Epidermal melanocyte (primary cell): ENCODE results near the gene FBXO48.
"Not testable (repeated sequence)": the region's sequence is repeated elsewhere in the genome, so short reads cannot be mapped to it uniquely, and the experiment has no call there.

Source experiments
- DNase-seq: peaks from one replicate; pipeline ENCODE4 v3.0.0; 2011; ENCODE audit warnings: low spot score; ENCODE audit not compliant: insufficient read length

FBXO48 gene

DNA sequence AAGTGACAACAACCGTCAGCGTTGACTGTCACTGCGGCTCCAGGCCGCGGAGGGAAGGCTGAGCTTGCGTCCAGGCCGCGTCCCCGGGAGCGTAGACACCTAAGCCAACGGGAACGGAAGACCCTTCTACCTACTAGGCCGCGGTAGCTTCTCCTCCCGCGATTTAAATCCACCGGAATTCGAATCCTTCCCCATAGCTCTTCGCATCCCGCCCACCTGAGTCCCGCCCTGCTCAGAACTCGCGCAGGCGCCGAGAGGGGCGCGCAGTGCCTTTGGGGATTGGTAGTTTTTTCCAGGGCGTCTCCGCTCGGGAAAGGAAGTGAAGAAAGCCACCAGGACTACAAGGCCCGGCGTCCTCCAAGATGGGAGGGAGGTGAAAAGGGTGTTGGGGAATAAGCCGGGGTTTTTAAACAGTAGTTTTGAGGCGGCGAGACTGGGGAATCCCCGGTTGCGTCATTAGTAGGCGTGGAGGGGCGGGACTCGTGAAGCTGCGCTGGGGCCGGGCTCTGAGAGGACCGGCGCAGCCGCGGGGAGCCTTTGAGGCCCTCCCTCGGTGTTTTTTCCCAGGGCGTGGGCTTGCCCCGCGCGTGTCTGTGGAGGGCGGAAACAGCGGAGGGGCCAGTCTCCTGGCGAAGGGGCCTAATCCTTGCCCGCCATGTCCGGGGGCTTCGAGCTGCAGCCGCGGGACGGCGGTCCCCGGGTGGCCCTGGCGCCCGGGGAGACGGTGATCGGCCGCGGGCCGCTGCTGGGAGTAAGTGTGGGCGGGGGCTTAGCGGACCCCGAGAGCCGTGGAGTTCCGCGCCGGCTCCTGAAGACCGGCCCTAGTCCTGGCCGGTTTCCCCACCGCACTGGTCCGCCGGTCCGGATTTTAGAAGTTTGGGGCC is at the start of gene FBXO48, which contains the start of gene APLF:
FBXO48 (minus strand) TSS at position 218 of the 884 bp plus-strand sequence. CDS start 2,149 bp downstream, outside the sequence.
APLF (plus strand) TSS at position 509 of the 884 bp plus-strand sequence; CDS start at position 656, 147 bp downstream.
- DNase-seq, result peak; percentile 91

- no peak for DNase-seq
Measured at GRCh38 chr2:68516051-68516955, 49.2 kb upstream of the FBXO48 start.

GRCh38 chr2:68514316-68514929 is 47.3 kb upstream of the FBXO48 start:
- no peak for DNase-seq

DNA sequence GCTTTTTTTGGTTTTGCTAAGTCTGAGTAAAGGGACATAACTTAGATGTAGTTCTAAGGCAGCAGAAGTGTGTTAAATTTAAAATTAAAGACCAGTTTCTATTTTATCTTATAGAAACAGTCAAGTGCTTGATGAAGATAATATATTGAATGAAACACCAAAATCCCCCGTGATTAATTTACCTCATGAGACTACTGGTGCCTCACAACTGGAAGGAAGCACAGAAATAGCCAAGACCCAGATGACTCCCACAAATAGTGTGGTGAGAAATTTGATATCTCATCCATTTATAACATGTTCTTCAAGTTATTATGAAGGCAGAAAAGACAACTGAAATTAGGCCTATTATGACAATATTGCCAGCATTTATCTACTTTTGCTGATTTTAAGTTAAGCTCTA is 45.9 kb upstream of the FBXO48 start:
- no peak for DNase-seq

DNA sequence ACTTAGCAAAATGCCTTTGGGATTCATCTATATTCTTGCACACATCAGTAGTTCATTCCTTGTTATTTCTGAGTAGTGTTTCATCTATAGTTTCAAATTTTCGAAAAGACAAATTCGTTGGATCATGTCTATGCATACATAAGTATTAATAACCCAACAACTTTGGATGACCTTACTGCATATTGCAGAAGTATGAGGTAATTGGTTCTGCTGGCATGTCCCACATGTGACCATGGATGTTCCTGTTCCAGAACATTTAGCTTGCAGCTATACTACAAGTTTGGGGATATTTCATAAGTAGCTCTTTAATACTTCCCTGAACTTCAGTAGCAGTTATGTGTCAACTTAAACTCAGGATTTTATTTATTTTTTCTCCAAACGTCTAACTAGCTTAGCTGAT is 45.2 kb upstream of the FBXO48 start:
- no peak for DNase-seq

- DNase-seq, result no peak
Measured at GRCh38 chr2:68506170-68506569, 39.1 kb upstream of the FBXO48 start.

DNA sequence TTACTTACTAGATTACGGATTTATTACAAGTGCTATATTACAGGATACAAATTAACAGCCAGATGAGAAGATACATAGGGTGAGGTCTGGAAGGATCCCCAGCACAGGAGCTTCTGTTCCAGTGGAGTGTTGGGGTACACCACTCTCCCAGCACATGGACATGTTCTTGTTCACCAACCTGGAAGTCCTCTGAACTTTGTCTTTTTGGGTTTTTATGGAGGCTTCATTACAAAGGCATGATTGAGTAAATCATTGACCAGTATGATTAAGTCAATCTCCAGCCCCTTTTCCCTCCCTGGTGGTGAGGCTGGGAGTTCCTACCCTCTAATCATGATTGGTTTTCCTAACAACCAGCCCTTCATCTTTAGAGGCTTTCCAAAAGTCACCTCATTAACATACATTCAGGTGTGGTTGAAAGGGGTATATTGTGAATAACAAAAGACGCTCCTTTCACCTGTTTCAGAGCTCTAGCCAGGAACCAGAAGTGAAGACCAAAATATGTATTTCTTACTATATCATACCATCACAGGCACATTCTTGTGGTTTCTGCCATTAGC is 38.6 kb upstream of the FBXO48 start:
- no peak for DNase-seq

DNA sequence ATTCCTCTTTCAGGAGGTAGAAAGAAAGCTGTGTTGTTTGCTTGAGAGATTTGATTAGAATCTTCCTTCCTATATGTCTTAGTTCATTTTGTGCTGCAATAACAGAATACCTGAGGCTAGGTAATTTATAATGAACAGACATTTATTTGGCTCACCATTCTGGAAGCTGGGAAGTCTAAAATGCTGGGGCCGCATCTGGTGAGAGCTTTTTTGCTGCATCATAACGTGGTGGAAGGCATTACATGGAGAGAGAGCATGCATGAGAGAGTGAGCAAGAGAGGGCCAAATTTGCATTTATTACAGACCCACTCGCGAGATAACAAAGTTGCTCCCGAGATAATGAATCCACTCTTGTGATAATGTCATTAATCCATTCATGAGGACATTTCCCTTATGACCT is 34.7 kb upstream of the FBXO48 start:
- DNase-seq, result no peak

- no peak for DNase-seq
Measured at GRCh38 chr2:68500649-68501048, 33.6 kb upstream of the FBXO48 start.

GRCh38 chr2:68499133-68499532 is 32.0 kb upstream of the FBXO48 start:
- no peak for DNase-seq

GRCh38 chr2:68491582-68491981 is 24.5 kb upstream of the FBXO48 start:
- DNase-seq, result no peak

DNA sequence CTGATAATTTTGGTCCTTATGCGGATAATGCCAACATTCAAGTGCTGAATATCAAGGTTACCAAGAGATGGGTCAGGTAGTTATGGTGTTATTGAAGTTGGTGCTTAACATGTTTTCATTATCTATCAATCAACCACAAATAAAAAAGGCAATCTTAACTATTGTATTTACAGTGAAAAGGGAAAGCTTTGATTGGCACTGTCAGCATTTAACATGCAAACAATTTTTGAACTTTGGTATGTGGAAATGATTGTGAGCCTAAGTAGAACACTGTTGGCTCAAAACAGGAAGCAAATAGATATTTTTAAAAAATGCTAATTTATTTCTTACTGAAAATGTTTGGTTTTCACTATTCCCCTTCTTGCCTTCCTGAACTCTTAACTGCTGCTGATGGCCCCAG is 22.2 kb upstream of the FBXO48 start:
- no peak for DNase-seq

GRCh38 chr2:68488605-68489004 is 21.5 kb upstream of the FBXO48 start:
- not testable (repeated sequence) for DNase-seq

DNA sequence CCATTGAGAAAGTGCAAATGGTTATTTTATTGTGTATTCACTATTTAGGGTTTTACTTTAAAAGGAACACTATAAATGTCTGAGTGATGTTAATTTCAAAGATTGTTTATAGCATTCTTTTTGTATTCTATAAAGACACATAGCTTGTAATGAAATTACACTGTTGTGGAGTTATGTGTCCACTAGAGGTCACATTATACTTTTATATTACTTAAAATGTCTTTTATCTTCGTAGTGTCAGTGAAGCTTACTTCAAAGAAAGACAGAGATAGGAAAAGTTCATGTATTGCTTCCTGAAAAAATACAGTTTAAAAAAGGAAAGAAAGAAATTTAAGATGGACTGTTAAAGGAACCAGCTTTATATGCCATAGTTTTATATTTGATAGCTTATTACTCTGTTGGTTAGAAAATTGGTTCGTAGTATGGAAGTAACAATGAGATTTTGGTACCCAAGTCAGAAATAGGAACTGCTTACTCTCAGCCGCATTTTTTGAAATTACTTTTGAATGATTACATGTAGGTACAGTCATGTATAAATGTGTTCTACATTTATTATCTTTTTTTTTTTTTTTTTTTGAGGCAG is 20.8 kb upstream of the FBXO48 start:
- DNase-seq, result peak; percentile 28

- DNase-seq, result no peak
Measured at GRCh38 chr2:68483011-68483410, 15.9 kb upstream of the FBXO48 start.

GRCh38 chr2:68482296-68482820 is 15.3 kb upstream of the FBXO48 start:
- DNase-seq, result no peak

DNA sequence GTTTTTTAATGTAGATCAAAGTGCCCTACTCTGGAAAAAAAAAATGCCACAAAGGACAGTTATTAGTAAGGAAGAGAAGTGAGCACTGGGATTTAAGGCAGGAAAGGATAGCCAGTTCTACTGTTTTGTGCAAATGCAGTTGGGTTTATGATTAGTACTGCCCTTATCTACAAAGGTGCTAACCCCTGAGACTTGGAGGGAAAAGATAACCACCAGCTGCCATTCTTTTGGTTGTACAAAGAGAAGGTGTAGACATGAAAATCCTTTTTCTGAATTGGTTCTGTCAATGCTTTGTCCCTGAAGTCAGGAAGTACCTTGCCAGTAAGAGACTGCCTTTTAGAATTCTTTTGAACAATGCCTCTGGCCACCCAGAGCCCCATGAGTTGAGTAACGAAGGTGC is 11.6 kb upstream of the FBXO48 start:
- no peak for DNase-seq

DNA sequence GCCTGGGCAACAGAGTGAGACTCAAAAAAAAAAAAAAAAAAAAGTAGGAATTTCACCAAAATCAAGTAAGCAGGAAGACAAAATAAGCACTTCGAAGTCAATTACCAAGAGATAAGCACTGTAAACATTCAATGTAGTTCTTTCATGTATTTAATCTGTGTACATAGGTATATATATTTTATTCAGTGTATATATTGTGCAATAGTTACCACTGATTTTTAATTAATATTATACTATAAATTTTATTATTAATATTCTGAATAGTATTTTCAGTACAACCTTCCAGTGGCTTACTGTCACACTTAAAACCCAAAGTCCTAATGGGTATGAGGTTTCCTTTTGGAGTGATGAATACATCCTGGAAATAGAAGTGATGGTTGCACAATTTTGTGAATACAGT is 9.4 kb upstream of the FBXO48 start:
- no peak for DNase-seq

- no peak for DNase-seq
Measured at GRCh38 chr2:68475576-68475975, 8.5 kb upstream of the FBXO48 start.

- no peak for DNase-seq
Measured at GRCh38 chr2:68475110-68475509, 8.0 kb upstream of the FBXO48 start.
